Hepatocyte (in vitro differentiated cells): ENCODE measurements around the gene MYO1E.

ENCODE experiments used
- CTCF ChIP-seq: fragments of 200-600 bp; sonication (generic); IDR thresholded peaks from 2 replicates; pipeline ENCODE4 v1.5.1; 2016; ENCODE audit warnings: antibody characterized with exemption, mild to moderate bottlenecking; ENCODE audit not compliant: poor library complexity
- EZH2 ChIP-seq: fragments of 200-600 bp; sonication (generic); IDR thresholded peaks from 2 replicates; pipeline ENCODE4 v1.6.1; 2016; ENCODE audit warnings: antibody characterized with exemption, mild to moderate bottlenecking, borderline replicate concordance

- no peak for TF ChIP-seq CTCF
- no peak for TF ChIP-seq EZH2
Measured at GRCh38 chr15:59244337-59244736, 128.3 kb downstream of the MYO1E start.
